Right forelimb (tissue), 1 donor: ENCODE results near the gene PARG.
"Not testable (repeated sequence)": the region's sequence is repeated elsewhere in the genome, so short reads cannot be mapped to it uniquely, and the experiment has no call there.

Experiments
- DNase-seq: peaks from one replicate; pipeline ENCODE4 v3.0.0-alpha.2; 2018

Gene PARG

DNA sequence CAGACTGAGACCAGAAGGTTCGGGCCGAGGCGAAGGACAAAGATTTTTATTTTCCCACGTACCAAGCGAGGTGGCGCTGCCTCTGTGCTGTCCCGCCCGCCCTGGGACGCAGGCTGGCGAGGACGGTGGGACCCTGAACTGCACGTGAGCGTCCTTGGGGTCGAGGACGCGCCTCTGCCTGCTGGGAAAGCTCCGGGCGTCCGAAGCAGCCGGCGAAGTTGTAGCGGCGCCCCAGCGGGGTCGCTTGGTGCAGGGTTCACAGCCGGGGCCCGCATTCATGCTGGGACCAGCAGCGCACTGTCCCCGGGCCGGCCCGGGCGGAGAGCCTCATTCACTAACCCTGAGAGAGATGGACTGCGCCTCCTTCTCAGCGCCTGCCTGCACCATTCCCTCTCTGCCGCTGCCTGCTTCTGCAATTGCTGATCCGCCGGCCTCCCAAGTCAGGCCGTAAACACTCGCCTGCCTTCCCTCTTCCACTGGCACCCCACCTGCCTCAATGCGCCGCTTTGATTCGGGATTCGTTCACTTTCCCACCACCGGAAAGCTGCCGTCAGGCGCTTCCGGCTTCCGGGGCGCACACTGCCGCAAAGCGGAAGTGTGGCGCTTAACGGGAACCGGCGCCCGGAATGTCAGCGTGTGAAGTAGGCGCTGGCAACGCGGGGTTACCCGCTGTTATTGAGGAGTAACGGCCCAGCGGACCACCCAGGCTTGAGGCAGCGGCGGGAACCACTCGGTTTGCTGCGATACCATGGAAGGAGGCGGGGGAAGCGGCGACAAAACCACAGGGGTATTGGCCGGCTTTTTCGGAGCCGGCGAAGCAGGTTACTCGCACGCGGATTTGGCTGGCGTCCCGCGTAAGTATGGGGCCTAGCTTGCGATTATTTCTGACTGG, at the start of gene PARG, which contains the start of gene TIMM23B:
Gene PARG, minus strand, starts transcription at position 581 of the 892 bp plus-strand sequence. Its CDS starts 302 bp downstream, at position 279.
Gene TIMM23B, plus strand, starts transcription at position 607 of the 892 bp plus-strand sequence. Its CDS starts 142 bp downstream, at position 749.
- peak; percentile 86 for DNase-seq

DNA sequence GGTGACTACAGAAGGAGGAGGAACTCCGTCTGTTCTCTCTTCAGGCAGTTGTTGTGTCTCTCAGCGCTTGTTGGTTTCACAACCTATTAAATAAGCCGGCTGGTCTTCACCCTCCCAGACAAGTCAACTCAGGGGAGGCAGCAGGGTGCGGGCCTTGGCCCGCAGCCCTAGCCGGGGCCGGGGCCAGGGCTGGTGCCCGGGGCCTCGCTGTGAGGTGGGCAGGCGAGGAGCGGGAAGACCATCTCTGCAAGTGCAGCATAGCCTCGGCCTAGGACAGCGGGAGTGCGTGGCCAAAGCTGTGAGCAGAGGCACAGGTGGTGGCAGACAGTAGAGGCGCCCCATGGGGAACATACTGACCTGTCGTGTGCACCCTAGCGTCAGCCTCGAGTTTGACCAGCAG, 46.5 kb upstream of the PARG start, which contains the start of gene AGAP6:
Gene AGAP6, plus strand, starts transcription at position 31 of the 400 bp plus-strand sequence. Its CDS starts 310 bp downstream, at position 341.
- not testable (repeated sequence) for DNase-seq

DNA sequence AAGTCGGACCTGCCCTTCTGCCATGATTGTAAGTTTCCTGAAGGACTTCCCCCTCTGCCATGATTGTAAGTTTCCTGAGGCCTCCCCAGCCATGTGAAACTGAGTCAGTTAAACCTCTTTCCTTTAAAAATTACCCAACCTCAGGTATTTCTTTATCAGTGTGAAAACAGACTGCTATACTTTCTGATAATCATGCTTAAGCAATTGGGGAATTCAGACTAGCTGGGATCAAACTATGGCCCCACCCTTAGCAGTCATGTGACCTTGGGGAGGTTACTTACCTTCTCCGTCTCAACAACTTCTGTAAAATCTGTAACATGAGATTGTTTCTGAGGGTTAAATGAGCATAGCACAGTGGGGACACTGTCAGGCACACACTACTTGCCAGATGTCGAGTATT, 45.4 kb upstream of the PARG start:
- not testable (repeated sequence) for DNase-seq

DNA sequence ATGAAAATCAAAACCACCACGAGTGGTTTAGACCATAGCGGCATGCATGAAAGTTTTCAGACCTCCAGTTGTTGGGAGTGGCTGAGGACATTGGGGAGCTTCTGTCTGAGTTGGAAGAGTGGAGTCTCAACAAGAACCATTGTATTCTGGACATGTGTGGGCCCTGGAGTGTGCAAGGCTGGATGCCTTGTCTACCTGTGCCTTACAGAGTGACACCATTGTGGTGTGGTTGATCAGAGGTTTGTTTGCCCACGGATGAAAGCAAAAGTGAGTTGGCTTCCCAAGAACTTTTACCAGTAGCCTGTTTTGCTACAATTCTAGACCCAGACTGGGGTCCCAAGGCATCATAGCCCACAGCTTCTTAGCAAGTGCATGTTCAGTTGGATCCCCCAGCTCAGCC, 35.9 kb upstream of the PARG start:
- not testable (repeated sequence) for DNase-seq

DNA sequence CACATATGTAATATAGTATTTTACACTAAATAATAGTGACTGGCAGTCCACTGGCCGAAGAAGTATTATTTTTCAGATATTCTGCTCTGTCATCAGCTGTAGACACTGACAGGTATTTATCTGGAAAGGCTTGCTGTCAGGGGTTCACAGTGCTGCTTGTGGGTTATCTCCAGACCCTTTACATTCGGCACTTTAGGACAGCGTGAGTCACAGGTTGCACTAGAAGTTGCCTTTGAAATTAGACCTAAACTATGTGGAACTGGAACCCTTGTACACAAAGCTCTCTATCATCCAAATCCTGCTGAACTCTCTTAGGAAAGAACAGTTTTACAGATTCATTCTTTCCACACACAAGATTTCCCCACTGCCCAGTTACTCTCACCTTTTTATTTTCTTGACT, 30.3 kb upstream of the PARG start:
- DNase-seq = not testable (repeated sequence)

DNA sequence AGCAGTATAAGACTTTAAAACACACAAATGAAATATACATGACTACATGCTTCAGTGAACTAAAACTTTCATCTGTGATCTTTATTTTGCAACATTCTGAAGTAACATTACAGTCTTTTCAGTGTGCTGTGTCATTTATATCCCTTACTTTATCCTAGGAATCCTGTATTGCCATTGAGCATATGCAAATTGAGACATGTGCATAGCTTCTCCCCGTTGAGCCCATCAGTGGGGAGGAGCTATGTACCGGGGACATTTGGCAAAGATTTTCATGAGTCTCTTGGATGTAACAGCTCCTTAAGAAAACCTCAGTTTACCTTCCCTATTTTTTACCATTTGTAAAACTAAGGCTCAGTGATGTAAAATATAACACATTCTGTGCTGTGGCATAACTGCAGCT, 29.6 kb upstream of the PARG start:
- not testable (repeated sequence) for DNase-seq

DNA sequence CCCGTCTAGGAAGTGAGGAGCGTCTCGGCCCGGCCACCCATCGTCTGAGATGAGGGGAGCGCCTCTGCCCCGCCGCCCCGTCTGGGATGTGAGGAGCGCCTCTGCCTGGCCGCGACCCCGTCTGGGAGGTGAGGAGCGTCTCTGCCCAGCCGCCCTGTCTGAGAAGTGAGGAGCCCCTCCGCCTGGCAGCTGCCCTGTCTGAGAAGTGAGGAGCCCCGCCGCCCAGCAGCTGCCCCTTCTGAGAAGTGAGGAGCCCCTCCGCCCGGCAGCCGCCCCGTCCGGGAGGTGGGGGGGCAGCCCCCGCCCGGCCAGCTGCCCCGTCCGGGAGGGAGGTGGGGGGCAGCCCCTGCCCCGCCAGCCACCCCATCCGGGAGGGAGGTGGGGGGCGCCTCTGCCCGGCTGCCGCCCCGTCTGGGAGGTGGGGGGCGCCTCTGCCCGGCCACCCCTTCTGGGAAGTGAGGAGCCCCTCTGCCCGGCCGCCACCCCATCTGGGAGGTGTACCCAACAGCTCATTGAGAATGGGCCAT, 28.6 kb upstream of the PARG start:
- DNase-seq = not testable (repeated sequence)

DNA sequence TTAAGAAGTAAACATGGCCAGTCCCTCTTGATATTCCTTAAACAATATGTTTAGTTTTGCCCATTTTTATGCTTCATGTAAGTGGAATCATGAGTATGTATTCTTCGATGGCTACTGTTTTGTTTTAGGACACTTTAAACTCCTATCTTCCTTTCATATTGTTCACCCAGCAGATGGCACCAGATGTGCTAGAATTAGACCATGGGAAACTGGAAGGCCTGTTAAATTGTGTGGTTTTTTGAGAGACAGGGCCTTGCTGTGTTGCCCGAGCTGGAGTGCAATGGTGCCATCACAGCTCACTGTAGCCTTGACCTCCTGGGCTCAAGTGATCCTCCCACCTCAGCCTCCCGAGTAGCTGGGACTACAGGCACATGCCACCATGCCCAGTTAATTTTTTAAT, 11.3 kb upstream of the PARG start:
- DNase-seq = not testable (repeated sequence)

DNA sequence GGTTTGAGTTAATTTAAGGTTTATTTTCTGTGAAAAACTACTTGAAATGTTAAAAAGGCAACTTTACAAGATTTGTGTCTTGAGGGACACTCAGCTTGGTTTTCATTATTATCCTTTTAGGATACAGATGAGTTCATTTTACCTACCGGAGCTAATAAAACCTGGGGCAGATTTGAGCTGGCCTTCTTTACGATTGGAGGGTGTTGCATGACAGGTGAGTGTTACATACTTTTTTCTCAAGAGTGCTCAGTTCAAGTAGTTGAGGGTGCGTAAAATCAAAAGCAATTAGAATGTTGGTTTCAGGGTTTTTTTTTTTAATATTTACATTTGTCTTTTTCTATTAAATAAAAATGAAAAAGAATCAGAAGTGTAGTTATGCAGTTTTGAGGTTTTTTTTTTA, 10.2 kb upstream of the PARG start:
- not testable (repeated sequence) for DNase-seq

DNA sequence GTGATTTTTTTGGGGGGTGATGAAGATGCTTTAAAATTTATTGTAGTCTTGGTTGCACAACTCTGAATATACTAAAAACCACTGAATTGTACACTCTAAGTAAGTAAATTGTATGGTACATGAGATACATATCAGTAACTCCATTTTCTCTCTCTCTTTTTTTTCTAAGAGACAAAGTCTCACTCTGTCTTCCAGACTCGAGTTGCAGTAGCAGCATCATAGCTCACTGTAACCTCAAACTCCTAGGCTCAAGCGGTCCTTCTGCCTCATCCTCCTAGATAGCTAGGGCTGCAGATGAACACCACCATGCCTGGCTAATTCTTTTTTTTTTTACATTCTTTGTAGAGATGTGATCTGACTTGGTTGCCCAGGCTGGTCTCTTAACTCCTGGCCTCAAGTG, 6.9 kb upstream of the PARG start:
- not testable (repeated sequence) for DNase-seq

DNA sequence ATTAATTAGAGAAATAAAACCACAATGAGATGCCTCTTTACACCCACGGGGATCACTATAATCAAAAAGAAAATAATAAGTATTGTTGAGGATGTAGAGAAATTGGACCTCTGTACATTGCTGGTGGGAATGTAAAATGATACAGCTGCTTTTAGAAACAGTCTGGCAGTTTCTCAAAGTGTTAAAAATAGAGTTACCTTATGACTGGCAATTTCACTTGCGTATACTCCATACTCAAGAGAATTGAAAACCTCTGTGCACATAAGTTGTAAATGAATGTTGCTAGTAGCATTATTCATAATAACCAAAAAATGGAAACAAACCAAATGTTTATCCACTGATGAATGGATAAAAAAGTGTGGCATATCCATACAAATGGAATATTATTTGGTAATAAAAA, 6.3 kb upstream of the PARG start:
- DNase-seq = not testable (repeated sequence)

DNA sequence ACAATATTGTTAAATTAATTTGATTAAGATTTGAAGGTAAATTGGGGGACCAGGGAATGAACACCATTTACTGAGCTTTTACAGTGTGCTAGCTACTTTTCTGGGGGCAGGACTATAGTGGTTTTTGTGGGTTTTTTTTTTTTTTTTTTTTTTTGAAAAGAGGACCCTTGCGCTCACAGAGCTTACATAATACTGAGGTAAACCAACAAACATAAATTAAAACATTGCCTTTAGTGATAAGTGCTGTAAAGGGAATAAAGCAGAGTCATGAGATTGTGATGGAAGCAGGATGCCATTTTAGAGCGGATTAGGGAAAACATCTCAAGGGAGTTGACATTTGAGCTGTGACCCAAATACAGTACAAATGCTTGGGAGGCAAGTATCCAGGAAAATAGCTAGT, 1.8 kb upstream of the PARG start:
- not testable (repeated sequence) for DNase-seq

DNA sequence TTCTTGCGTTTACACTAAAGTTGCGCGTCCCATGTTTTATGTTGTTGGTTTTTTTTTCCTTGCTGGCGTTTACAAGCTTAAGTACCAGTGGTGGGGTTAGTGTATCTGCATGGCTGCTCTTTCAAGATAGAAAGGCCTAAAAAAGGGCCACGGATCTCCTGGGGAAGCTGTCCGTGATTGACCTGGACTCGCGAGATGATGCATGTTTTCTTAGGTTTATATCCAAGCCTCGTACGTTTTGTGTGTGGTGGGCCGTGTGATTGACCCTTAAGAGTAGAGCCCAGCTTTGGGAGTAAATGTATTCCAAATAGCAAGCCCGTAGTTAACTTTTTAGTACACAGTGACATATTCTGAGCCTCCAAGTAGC, 495 bp upstream of the PARG start:
- DNase-seq = not testable (repeated sequence)

DNA sequence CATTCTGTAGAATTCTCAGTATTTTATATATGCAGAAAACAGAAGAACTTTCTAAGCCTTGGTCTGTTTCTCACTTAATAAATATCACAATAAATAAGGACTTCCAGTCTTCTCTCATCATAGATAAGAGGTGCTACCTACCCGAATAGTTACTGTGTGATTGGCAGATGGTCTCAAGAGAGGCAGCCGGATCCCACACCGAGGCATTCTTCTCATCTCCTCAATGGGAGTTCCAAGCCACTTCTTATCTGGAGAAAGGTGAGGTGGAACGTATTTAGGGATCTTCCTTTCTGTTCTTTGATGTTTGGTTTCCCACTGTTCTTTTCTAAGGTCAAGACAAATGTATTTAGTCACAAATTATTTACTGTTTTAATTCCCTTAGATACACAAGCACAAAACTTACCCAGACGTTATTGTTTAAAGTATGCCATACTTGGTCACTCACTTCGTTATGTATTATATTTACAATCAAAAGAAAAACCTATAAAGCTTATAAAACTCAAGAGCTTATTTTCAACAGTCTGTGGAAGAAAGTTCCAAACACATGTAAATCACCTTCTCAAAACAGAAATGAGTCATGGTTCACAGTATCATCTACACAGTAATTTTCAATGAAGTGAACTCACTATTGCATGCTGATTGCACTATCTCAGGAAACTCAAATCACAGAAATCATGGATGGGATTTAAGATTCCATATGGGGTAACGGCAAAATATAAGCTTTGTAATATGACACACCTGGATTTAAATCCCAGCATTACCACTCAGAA, 9.7 kb downstream of the PARG start:
- DNase-seq = not testable (repeated sequence)

DNA sequence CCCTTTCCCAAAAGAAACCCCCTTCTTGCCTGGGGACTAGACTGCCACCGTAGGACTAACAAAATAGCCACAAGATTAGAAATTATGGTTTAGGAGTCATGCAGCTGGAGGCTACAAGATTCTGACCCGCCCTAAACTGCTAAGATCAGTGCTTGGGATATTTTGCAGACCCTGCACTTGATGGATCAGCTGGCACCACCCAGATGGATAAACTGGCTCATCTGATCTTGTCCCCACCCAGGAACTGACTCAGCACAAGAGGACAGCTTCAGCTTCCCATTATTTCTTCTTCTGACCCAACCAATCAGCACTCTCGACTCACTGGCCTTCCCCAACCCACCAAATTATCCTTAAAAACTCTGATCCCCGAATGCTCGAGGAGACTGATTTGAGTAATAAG, 10.6 kb downstream of the PARG start:
- DNase-seq = not testable (repeated sequence)

DNA sequence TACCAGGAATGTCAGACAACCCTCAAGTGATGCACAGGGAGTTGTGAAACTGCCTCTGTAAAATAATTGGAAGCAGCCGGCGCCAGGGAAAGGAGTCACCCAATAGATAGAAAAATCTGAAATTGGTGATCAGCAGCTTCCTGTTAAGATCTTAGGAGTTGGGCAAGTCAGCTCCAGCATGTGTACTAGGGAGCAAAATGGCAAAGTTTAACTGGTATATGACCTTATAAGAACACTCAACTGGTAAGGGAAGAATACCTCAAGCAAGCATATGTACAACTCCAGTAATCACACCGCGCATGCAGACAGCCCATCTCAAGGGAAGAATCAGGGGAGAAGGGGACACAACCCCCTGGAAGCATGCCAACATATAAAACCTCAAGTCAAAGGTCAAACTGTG, 18.3 kb downstream of the PARG start:
- DNase-seq = not testable (repeated sequence)

DNA sequence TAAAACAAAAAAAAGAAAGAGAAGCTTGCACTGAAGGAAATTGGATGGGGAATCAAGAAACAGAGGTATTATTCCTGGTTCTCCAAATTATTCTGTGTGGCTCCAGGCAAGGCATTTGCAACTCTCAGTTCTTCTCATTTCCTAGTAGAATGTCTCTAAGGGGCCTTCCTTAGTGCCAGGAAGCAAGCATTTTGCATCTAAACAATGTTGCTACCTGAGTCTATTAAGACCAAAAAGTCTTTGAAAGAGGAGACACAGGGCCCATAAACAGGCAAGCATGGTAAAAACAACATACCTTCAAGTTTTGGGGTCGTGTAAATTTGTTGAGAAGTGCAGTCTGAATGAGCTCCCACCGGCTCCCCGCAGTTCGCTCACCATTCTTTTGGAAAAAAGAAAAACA, 19.8 kb downstream of the PARG start:
- DNase-seq = not testable (repeated sequence)

DNA sequence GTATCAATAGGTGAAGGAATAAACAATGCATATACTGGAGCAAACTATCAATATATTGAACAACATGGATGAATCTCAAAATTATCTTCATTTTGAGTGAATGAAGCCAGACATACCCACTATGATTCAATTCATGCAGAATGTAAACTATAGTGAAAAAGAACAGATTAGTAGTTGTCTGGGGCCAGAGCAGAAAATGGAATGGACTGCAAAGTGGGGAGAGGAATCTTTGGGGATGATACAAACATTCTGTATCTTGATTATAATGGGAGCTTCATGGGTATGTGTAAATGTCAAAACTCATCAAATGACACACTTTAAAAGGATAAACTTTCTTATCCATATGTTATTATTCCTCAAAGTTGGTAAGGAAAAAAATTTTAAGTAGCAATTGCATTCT, 23.9 kb downstream of the PARG start:
- DNase-seq = not testable (repeated sequence)

DNA sequence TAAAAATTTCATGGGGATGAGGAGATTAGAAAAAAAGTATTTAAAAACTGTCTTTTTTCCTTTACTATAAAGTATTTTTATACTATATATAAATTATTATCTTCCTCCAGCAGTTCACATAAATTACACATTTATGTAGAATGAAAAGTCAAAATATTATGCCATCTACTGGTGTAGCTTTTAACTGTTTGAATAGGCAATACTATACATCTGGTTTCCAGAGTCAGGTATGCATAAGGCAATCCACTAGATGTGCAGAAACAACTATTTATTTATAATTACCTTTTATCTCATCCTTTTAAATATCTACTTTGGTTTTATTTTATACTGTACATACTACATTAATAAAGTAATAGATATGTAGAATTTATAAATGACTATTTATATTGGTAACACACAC, 25.4 kb downstream of the PARG start:
- DNase-seq = not testable (repeated sequence)

DNA sequence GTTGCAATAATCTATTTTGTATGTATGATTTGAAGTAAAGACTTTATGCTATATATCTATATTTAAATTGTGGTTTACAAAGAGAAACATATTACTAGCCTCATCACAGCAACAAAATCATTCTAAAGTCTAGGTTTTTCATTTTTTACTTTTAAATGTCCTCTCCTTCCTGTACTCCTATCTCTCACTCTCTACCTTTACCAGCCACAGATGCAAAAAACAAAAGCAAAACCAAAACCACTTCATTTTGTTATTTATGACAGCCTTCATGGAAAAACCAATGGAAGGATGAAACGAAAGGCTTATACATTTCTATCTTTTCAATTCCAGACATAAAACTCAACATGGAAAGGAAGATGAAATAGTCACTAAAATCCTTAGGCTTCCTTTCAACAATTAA, 31.5 kb downstream of the PARG start:
- not testable (repeated sequence) for DNase-seq

DNA sequence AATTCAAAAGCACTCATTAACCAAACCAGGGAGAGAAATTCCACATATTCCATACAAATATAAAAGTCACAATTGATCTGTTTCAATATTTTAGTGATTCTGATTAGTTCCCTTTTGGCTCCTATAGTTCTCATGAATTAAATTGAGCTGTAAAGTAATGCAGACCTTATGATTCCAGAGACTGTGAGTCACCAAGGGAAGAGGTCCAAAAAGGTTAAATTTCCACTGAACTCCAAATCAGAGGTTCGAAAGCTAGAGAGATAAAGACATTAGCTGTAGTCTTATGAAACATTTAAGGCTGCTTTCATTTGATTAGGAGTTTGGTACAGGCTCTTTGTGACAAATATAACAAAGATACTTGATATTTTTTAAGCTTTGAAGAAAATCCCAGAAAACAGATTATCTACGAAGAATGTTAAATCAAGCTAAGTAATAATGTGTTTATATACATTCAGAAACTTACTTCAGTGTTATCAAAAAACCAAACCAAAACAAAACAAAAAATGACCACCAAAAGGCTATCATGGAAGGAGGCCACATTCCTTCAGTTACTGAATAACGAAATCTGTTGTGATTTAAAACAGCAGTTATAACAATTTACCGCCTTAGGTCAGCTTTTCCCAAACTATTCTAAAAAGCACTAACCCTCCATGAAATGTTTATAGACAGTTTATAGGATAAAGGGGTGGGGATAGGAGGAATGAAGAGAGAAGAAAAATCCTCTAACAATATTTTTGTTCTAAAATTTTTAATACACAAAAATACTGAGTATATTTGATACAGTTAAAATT, 33.3 kb downstream of the PARG start:
- DNase-seq = not testable (repeated sequence)

DNA sequence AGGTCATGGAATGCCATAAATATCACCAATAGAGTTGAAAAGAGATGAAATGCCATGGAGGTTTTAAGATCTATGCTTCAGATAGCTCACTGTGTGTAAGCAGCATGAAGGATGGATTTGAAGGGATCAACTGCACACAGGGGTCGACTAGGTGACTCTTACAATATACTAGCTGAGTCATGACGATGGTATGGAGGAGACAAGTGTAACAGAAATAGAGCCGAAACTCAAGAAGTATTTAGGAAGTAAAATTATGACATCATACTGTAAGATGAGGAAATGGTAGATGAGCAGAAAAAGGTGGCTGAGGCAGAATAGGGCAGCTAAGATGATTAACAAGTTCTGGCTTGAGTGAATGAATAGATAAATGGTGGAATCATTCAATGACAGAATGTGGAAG, 38.0 kb downstream of the PARG start:
- not testable (repeated sequence) for DNase-seq
